WI38 (cell line): ENCODE results near the gene ANKH.

Experiments
- H3K4me3 ChIP-seq: 2 replicates; pipeline ENCODE4 v1.5.1; 2011; ENCODE audit warnings: low read depth, mild to moderate bottlenecking, control low read depth, low read length
- TF ChIP-seq, protein P1 (sequence below): IDR thresholded peaks from 2 replicates; pipeline ENCODE4 v1.5.1; 2012; ENCODE audit warnings: low read depth, mild to moderate bottlenecking, control low read depth, low read length

Gene ANKH

DNA sequence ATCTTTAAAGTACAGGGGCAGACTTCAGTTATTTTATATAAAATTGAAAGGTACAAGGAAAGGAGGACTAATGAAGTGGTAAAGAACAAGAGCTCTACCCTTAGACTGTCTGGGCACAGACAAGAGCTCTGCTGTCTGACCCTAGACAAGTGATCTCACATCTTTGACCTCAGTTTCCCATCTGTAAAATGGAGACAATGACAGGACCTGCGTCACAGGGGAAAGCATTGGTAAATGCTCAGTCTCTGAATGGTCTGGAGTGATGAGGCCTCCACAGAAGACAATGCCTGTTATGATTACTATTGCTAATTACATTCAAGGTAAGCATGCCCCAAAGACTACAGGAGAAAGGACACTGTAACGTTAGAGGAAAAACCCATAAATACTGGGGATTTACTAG lies 37.5 kb downstream of the ANKH start:
- H3K4me3 ChIP-seq, result no peak overlapping the region
- TF ChIP-seq, protein P1, sequence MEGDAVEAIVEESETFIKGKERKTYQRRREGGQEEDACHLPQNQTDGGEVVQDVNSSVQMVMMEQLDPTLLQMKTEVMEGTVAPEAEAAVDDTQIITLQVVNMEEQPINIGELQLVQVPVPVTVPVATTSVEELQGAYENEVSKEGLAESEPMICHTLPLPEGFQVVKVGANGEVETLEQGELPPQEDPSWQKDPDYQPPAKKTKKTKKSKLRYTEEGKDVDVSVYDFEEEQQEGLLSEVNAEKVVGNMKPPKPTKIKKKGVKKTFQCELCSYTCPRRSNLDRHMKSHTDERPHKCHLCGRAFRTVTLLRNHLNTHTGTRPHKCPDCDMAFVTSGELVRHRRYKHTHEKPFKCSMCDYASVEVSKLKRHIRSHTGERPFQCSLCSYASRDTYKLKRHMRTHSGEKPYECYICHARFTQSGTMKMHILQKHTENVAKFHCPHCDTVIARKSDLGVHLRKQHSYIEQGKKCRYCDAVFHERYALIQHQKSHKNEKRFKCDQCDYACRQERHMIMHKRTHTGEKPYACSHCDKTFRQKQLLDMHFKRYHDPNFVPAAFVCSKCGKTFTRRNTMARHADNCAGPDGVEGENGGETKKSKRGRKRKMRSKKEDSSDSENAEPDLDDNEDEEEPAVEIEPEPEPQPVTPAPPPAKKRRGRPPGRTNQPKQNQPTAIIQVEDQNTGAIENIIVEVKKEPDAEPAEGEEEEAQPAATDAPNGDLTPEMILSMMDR, result no peak

DNA sequence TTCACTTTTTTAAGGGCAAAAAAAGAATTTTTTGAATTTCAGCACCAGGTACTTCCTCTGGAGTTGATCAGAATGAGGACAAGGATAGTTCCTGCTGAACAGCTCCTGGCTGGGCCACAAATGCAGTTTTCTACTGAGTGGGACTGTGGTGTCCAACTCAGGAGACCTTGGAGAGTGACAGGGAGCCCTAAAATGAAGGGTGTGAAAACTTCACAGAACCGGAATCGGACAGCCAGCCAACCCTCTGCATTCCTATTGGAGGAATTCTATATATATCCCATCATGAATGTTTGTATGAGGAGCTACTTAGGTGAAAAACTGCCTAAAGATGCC lies 40.6 kb downstream of the ANKH start:
- TF ChIP-seq, protein P1, result no peak
- no peak overlapping the region for H3K4me3 ChIP-seq

DNA sequence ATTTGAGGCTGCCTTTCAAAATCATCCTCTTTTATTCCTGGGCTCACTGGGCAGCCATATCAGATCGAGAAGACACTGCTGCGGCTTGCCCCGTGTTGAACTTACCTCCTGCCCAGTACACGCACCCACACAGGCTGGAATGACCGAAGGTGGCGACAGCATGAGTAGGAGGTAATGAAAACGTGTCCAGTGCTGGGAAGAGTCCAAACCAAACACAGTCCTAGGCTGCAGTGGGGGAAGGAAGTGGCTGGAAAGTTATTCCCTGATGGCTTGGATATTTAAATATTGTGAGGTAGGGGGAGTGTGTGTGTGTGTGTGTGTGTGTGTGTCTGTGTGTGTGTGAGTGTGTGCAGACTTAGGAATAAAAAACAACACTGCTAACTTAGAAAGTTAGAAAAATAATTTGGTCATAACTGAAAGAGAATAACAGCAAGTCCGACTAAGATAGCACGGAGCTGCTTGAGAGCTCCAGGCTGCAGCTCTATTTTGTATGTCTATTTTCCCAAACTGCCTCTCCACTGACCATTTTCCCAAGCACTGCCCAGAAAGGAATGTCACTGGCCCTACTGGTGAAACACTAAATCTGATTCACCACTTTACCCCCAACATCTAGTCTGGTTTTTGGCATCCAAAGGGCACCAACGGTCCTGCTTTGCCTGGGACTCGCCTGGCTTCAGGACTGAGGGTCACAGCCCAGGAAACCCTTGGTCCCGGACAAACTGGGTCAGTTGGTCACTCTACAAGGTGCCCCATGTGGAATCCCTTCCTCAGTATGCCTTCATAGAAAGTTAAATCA lies 41.2 kb downstream of the ANKH start:
- TF ChIP-seq, protein P1, result no peak
- H3K4me3 ChIP-seq, result no peak overlapping the region

DNA sequence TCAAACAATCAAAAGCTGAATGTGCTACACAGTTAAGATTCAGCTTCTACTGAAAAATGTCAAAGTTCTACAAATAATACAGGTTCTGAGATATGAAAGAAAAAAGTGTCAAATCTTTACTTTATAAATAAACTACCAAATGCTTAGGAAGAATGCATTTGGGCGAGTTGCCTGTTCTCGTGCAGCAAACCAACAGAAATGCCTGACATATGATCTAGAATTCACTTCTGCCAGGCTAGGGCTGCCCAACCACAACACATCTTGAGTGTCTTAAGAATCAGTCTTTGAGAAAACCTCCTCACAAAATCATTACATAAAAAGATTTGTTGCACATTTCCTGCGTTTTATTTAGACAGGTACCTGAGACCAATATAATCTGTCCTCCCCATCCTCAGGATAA lies 42.2 kb downstream of the ANKH start:
- TF ChIP-seq, protein P1, result no peak
- no peak overlapping the region for H3K4me3 ChIP-seq

DNA sequence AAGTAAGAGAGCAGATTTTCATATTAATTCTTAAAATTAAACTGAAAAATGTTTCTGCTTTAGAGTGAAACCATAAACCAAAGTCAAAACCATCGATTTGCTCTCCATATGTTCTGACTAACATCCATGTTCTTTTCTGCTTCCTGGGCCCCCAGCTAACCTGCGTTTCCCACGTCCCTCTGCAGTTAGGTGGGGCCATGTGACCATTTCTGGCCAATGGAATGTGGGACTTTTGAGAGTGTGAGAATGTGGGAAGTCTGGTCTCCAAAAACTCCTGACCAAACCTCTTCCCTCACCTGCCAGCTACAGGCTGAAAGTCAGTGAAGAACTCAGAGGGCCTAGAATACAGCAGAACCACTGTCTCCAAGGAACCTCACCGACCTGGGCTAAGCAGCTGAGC lies 44.9 kb downstream of the ANKH start:
- no peak overlapping the region for H3K4me3 ChIP-seq
- TF ChIP-seq, protein P1, result no peak

DNA sequence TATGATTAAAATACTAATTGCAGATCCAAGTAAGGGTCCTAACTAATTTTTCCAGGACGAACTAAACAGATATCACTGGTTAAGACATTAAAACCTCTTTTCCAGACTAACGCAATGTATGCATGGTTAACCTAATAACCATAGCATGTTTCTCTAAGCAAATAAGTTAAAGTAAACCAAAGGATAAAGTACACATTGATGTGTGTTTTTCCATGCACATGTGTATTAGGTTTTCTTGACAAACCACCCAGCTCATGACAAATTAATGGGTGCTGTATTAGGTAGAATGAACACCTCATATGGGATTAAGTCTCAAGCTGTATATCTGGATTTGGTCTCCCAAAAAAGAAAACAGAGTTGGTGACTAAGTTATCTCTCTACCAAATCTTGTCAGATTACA lies 45.6 kb downstream of the ANKH start:
- TF ChIP-seq, protein P1, result no peak
- H3K4me3 ChIP-seq, result no peak overlapping the region

DNA sequence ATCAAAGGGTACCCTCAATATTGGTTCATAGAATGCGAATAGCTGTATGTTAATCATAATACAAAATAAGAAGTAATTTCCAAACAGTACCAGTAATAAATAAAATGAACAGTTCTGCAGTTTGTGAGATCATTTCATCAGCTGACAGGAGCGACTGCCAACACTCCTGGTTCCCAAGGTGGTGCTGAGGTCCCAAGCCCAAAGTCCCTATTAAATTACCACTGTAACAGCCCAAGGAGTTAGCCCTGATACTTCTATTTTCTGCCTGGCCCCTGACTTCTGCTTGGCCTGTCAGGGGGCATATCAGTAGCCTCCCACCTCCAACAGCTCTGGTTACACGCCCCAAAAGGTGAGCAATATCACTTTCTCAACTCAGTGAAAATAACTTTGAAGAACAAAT lies 47.1 kb downstream of the ANKH start:
- no peak overlapping the region for H3K4me3 ChIP-seq
- TF ChIP-seq, protein P1, result no peak
